ENCODE measurements around the gene NDUFB10. TPM values are rescaled to one million over a fixed set of nuclear protein-coding genes. Genes with fewer than 3 reads are reported as not detected.
"Not testable (repeated sequence)": the region's sequence is repeated elsewhere in the genome, so short reads cannot be mapped to it uniquely, and the experiment has no call there.

The NDUFB10 gene
- total RNA-seq, 2 experiments from 2014 or later, result 131 to 138 TPM

GRCh38 chr16:1944612-1945199 is 14.6 kb upstream of the NDUFB10 start:
- no peak for DNase-seq
- ChIA-PET POLR2A (interaction anchor here (1.2 to 2.7 kb wide), 5 partner anchors 9 to 20 kb away, joined by 3 to 32 read pairs (median 13); partner anchors contain the start of genes RPL3L and RPS2), CTCF (interaction anchor here (0.5 to 2.0 kb wide), 4 partner anchors 12 to 1762 kb away, joined by 3 to 9 read pairs (median 3); partner anchors contain the start of gene TBL3)
- no peaks in the 10 kb centered on the region for H3K36me3 Mint-ChIP-seq (ENCODE audit: low read depth)
- H3K9me3 Mint-ChIP-seq, result no peaks in the 10 kb centered on the region
- no peaks in the 10 kb centered on the region for H3K27me3 Mint-ChIP-seq
- H3K27ac Mint-ChIP-seq, result no peak overlapping the region
- H3K4me3 Mint-ChIP-seq, result peak overlapping the region; percentile 84
- peaks cover 27% of the 10 kb centered on the region for H3K4me1 Mint-ChIP-seq

- H3K36me3 Mint-ChIP-seq (ENCODE audit: low read depth), result no peaks in the 10 kb centered on the region
- no peak overlapping the region for H3K27ac Mint-ChIP-seq
- no peaks in the 10 kb centered on the region for H3K27me3 Mint-ChIP-seq
- ChIA-PET POLR2A (interaction anchor here (0.8 to 2.2 kb wide), 4 partner anchors 15 to 209 kb away, joined by 3 to 9 read pairs (median 3); partner anchors contain the start of genes RPS2 and TRAF7), CTCF (interaction anchor here (0.6 kb wide), 1 partner anchor 809 kb away, joined by 3 read pairs; no protein-coding TSS in a partner anchor)
- H3K4me1 Mint-ChIP-seq, result peaks cover 27% of the 10 kb centered on the region
- DNase-seq, result no peak
- H3K9me3 Mint-ChIP-seq, result no peaks in the 10 kb centered on the region
- no peak overlapping the region for H3K4me3 Mint-ChIP-seq
These were observed 13.6 kb upstream of the NDUFB10 start for GRCh38 chr16:1945559-1946391.

- ChIA-PET POLR2A (interaction anchor here (1.2 to 2.2 kb wide), 2 partner anchors 18 to 208 kb away, joined by 3 to 9 read pairs; partner anchors contain the start of genes RPS2 and TRAF7), CTCF (interaction anchor here (0.7 kb wide), 1 partner anchor 62 kb away, joined by 5 read pairs; no protein-coding TSS in a partner anchor)
- Mint-ChIP-seq H3K27ac (no peak overlapping the region), H3K9me3 (no peaks in the 10 kb centered on the region), H3K4me1 (peaks cover 22% of the 10 kb centered on the region), H3K4me3 (no peak overlapping the region), H3K36me3 (ENCODE audit: low read depth) (no peaks in the 10 kb centered on the region), H3K27me3 (no peaks in the 10 kb centered on the region)
- no peak for DNase-seq
These were observed 12.6 kb upstream of the NDUFB10 start for GRCh38 chr16:1946495-1947368.

GRCh38 chr16:1947369-1947670 is 12.0 kb upstream of the NDUFB10 start:
- Mint-ChIP-seq H3K27me3 (peaks cover 2% of the 10 kb centered on the region), H3K9me3 (no peaks in the 10 kb centered on the region), H3K36me3 (ENCODE audit: low read depth) (no peaks in the 10 kb centered on the region), H3K4me1 (peaks cover 16% of the 10 kb centered on the region), H3K4me3 (no peak overlapping the region), H3K27ac (no peak overlapping the region)
- ChIA-PET POLR2A (no interaction called here), CTCF (interaction anchor here (0.6 to 0.7 kb wide), 2 partner anchors 61 to 64 kb away, joined by 3 to 5 read pairs; no protein-coding TSS in a partner anchor)
- no peak for DNase-seq

- H3K4me1 Mint-ChIP-seq, result peaks cover 3% of the 10 kb centered on the region
- CTCF ChIA-PET, result no interaction called here
- H3K36me3 Mint-ChIP-seq (ENCODE audit: low read depth), result no peaks in the 10 kb centered on the region
- POLR2A ChIA-PET, result no interaction called here
- no peak overlapping the region for H3K4me3 Mint-ChIP-seq
- H3K27me3 Mint-ChIP-seq, result peaks cover 2% of the 10 kb centered on the region
- H3K9me3 Mint-ChIP-seq, result no peaks in the 10 kb centered on the region
- DNase-seq, result no peak
- no peak overlapping the region for H3K27ac Mint-ChIP-seq
These were observed 9.8 kb upstream of the NDUFB10 start for GRCh38 chr16:1949507-1949906.

GRCh38 chr16:1950047-1950446 is 9.3 kb upstream of the NDUFB10 start:
- Mint-ChIP-seq H3K9me3 (no peaks in the 10 kb centered on the region), H3K27me3 (peaks cover 2% of the 10 kb centered on the region), H3K36me3 (ENCODE audit: low read depth) (no peaks in the 10 kb centered on the region), H3K4me1 (no peaks in the 10 kb centered on the region), H3K27ac (no peak overlapping the region), H3K4me3 (no peak overlapping the region)
- ChIA-PET POLR2A (no interaction called here), CTCF (no interaction called here)
- DNase-seq, result no peak

- peaks cover 2% of the 10 kb centered on the region for H3K27me3 Mint-ChIP-seq
- no peak overlapping the region for H3K4me3 Mint-ChIP-seq
- no peaks in the 10 kb centered on the region for H3K4me1 Mint-ChIP-seq
- ChIA-PET CTCF (no interaction called here), POLR2A (interaction anchor here (1.1 to 1.3 kb wide), 2 partner anchors 9 to 12 kb away, joined by 3 to 4 read pairs; partner anchors contain the start of gene NDUFB10)
- no peaks in the 10 kb centered on the region for H3K9me3 Mint-ChIP-seq
- no peak for DNase-seq
- H3K27ac Mint-ChIP-seq, result no peak overlapping the region
- H3K36me3 Mint-ChIP-seq (ENCODE audit: low read depth), result no peaks in the 10 kb centered on the region
These were observed 8.8 kb upstream of the NDUFB10 start for GRCh38 chr16:1950559-1950958.

- no peaks in the 10 kb centered on the region for H3K4me1 Mint-ChIP-seq
- H3K27ac Mint-ChIP-seq, result no peak overlapping the region
- DNase-seq, result no peak
- H3K36me3 Mint-ChIP-seq (ENCODE audit: low read depth), result no peaks in the 10 kb centered on the region
- CTCF ChIA-PET, result interaction anchor here (1.4 kb wide), 1 partner anchor 187 kb away, joined by 4 read pairs; no protein-coding TSS in a partner anchor
- H3K9me3 Mint-ChIP-seq, result no peaks in the 10 kb centered on the region
- H3K4me3 Mint-ChIP-seq, result no peak overlapping the region
- POLR2A ChIA-PET, result interaction anchor here (3.5 to 6.9 kb wide), 2 partner anchors 11 kb away, joined by 14 to 33 read pairs; partner anchors contain the start of genes MSRB1 and RPS2
- peaks cover 3% of the 10 kb centered on the region for H3K27me3 Mint-ChIP-seq
These were observed 5.6 kb upstream of the NDUFB10 start for GRCh38 chr16:1953734-1954133.

- not testable (repeated sequence) for DNase-seq, H3K27ac Mint-ChIP-seq, H3K9me3 Mint-ChIP-seq, H3K27me3 Mint-ChIP-seq, H3K4me3 Mint-ChIP-seq
- Mint-ChIP-seq H3K36me3 (ENCODE audit: low read depth) (peaks cover 22% of the 10 kb centered on the region), H3K4me1 (peaks cover 28% of the 10 kb centered on the region)
- POLR2A ChIA-PET, result interaction anchor here (6.9 kb wide), 1 partner anchor 7 kb away, joined by 33 read pairs; the partner anchor contains the start of gene RPS2
- CTCF ChIA-PET, result interaction anchor here (0.8 kb wide), 1 partner anchor 64 kb away, joined by 3 read pairs; no protein-coding TSS in a partner anchor
These were observed 1.8 kb upstream of the NDUFB10 start for GRCh38 chr16:1957434-1958142.

GRCh38 chr16:1958143-1958491 is 1.2 kb upstream of the NDUFB10 start:
- DNase-seq, H3K9me3 Mint-ChIP-seq, H3K4me3 Mint-ChIP-seq, H3K27me3 Mint-ChIP-seq, POLR2A ChIA-PET, H3K27ac Mint-ChIP-seq: not testable (repeated sequence)
- Mint-ChIP-seq H3K36me3 (ENCODE audit: low read depth) (peaks cover 27% of the 10 kb centered on the region), H3K4me1 (peaks cover 33% of the 10 kb centered on the region)
- CTCF ChIA-PET, result interaction anchor here (0.8 kb wide), 1 partner anchor 63 kb away, joined by 3 read pairs; no protein-coding TSS in a partner anchor

GRCh38 chr16:1958715-1959268 is 546 bp upstream of the NDUFB10 start:
- Mint-ChIP-seq H3K27me3 (peaks cover 2% of the 10 kb centered on the region), H3K9me3 (no peaks in the 10 kb centered on the region), H3K4me1 (peaks cover 40% of the 10 kb centered on the region), H3K27ac (peak overlapping the region; percentile 95), H3K36me3 (ENCODE audit: low read depth) (peaks cover 34% of the 10 kb centered on the region), H3K4me3 (peak overlapping the region; percentile 84)
- ChIA-PET CTCF (interaction anchor here (1.2 kb wide), 1 partner anchor 182 kb away, joined by 3 read pairs; no protein-coding TSS in a partner anchor), POLR2A (interaction anchor here (5.1 to 9.7 kb wide), 2 partner anchors 13 to 22 kb away, joined by 48 to 149 read pairs; partner anchors contain the start of genes GFER, NOXO1 and TBL3)
- DNase-seq, result no peak

Measured in activated CD4-positive, alpha-beta memory T cell treated with anti-CD3 and anti-CD28 coated beads, Interleukin-2, amount 10 ng/mL, durations not matched to agents 7 days and 5 days (primary cell).